Heart right ventricle (tissue), 16 donors: Measurements from ENCODE around the gene DTNB. TPM values are rescaled to one million over a fixed set of nuclear protein-coding genes. Genes with fewer than 3 reads are reported as not detected.

ENCODE experiments used
- ATAC-seq, 8 donors: fragments of 200-7000 bp; cut with Tn5 transposase; one replicate each; pipeline ENCODE4 v1.9.1; 2020; ENCODE audit warnings: mild to moderate bottlenecking in 8 of 8, moderate library complexity in 8 of 8, moderate number of reproducible peaks in 1 of 8
- DNase-seq, 2 donors: peaks; one replicate each; pipeline ENCODE4 v3.0.0-alpha.2; 2020
- H3K27ac ChIP-seq, 10 donors: fragments of 200-600 bp; sonication (generic) in 2 of 10; one replicate each; pipeline versions ENCODE4 v1.5.0 to v1.8.0; 2020 to 2022; ENCODE audit warnings: mild to moderate bottlenecking in 3 of 10
- H3K27me3 ChIP-seq, 7 donors: fragments of 200-600 bp; one replicate each; pipeline ENCODE4 v1.8.0; 2021 to 2022; ENCODE audit warnings: mild to moderate bottlenecking in 2 of 7
- H3K36me3 ChIP-seq, 9 donors: fragments of 200-600 bp; sonication (generic) in 1 of 9; one replicate each; pipeline versions ENCODE4 v1.5.0 to v1.8.0; 2020 to 2022; ENCODE audit warnings: mild to moderate bottlenecking in 2 of 9
- H3K4me1 ChIP-seq, 9 donors: fragments of 200-600 bp; sonication (generic) in 1 of 9; one replicate each; pipeline versions ENCODE4 v1.5.0 to v1.8.0; 2020 to 2022; ENCODE audit warnings: mild to moderate bottlenecking in 4 of 9
- H3K4me3 ChIP-seq, 10 donors: fragments of 200-600 bp; sonication (generic) in 2 of 10; one replicate each; pipeline versions ENCODE4 v1.5.0 to v1.8.0; 2020 to 2022; ENCODE audit warnings: mild to moderate bottlenecking in 7 of 10, moderate library complexity in 2 of 10
- H3K9me3 ChIP-seq, 11 donors: fragments of 200-600 bp in 10 of 11; sonication (generic) in 2 of 11; one replicate each; pipeline versions ENCODE4 v1.5.0 to v1.8.0; 2013 to 2022; ENCODE audit warnings: mild to moderate bottlenecking in 2 of 11, control low read depth in 1 of 11, moderate library complexity in 1 of 11
- CTCF ChIP-seq, 9 donors: fragments of 200-600 bp; sonication (generic) in 2 of 9; IDR thresholded peaks; one replicate each; pipeline versions ENCODE4 v1.5.0 to v1.8.0; 2021 to 2022; ENCODE audit warnings: antibody characterized with exemption in 9 of 9, mild to moderate bottlenecking in 5 of 9, moderate library complexity in 1 of 9
- WGBS, 2 donors: extraction: QIAGEN DNeasy Blood & Tissue Kit; methylation state at CpG; one replicate each; pipeline ENCODE4 v1.1.7; 2013; ENCODE audit warnings: inconsistent platforms in 1 of 2; 5-methylcytosine and 5-hydroxymethylcytosine counted together
- intact Hi-C, 10 donors: fragments of 100-400 bp; cut with DNase I; formaldehyde crosslinking; loops; one replicate each; pipeline versions ENCODE4 v1.11.1 to v1.14.2; 2022
- polyA plus RNA-seq, 2 donors: library from polyadenylated mRNA; stranded (reverse); fragments of 200-250 nt; gene quantifications; one replicate each; pipeline ENCODE4 v1.2.3, GENCODE V29; 2013
- total RNA-seq, 10 donors: library from RNA; stranded (reverse); fragmentation: NEBNext Ultra II Directional in 3 of 10; extraction: Animal tissue kit (Norgen Biotek cat#: 25700) in 3 of 10; gene quantifications; one replicate each; pipeline versions ENCODE4 v1.2.1 to v1.2.4, GENCODE V29; 2021 to 2023
- donor health status: Arrhythmogenic right ventricular cardiomyopathy.
- donor health status: ischemic (EF 13 %, LVEDD 7.1; RV severe dilation, severe dysfunction).
- donor health status: healthy with polysubstance abuse.
- donor health status: DM: no; HTN: yes; CAD: no.
- donor health status: DM: no; HTN: no; CAD: no.
- donor health status: ischemic (EF 25% LVEDD 6.9; RV normal size, moderate dysfunction).
- donor health status: ischemic (EF 25% LVEDD 5.7; RV mildly dilated, moderate dysfunction).
- donor health status: healthy.
- donor health status: DM: yes; HTN: yes; CAD: no.
- donor health status: Ischemic cardiomyopathy.
- donor health status: ischemic (EF 35%, LVEDD 5.7; RV mildly dilated, moderate dysfunction).
- donor health status: nonischemic (EF 11% LVEDD 7.7; RV severe dilation, severe dysfunction).
- donor health status: DM: yes; HTN: yes; CAD: no.
- donor health status: PGD.
- donor health status: ischemic (EF 29% LVEDD 5.4; RV normal size, mild dysfunction).
- donor health status: nonischemic (EF 23%, LVEDD 6.1; RV moderate dilation, normal function).

The DTNB gene
- total and polyA plus RNA-seq, 12 donors = 2.8 to 11.3 (median 7.8) TPM

GRCh38 chr2:25590921-25591505, 82.4 kb downstream of the DTNB start:
- Histone ChIP-seq H3K4me1 (peaks cover 0 to 36% (median 0%) of the 10 kb centered on the region in 9 donors), H3K27ac (no peak overlapping the region), H3K4me3 (no peak overlapping the region), H3K36me3 (no peaks in the 10 kb centered on the region), H3K9me3 (no peaks in the 10 kb centered on the region), H3K27me3 (no peaks in the 10 kb centered on the region)
- ATAC-seq (peak in 1 of 8 donors; percentile 22), DNase-seq (no peak)
- intact Hi-C loops = no loop called here
- no peak for TF ChIP-seq CTCF (IDR thresholded peaks at IDR 0.05)
- 87 to 88% methylated on average over 15 of the region's 15 CpGs for WGBS, 2 donors

- intact Hi-C loops = no loop called here
- no peaks in the 10 kb centered on the region for H3K36me3 ChIP-seq
- TF ChIP-seq CTCF (IDR thresholded peaks at IDR 0.05) = no peak
- ATAC-seq = no peak
- H3K27ac ChIP-seq = no peak overlapping the region
- peaks cover 0 to 36% (median 0%) of the 10 kb centered on the region in 9 donors for H3K4me1 ChIP-seq
- DNase-seq = no peak
- 95 to 97% methylated on average over 13 of the region's 13 CpGs for WGBS, 2 donors
- H3K9me3 ChIP-seq = no peaks in the 10 kb centered on the region
- H3K4me3 ChIP-seq = no peak overlapping the region
- H3K27me3 ChIP-seq = no peaks in the 10 kb centered on the region
Observed at GRCh38 chr2:25589676-25590205, 83.6 kb downstream of the DTNB start.

- ATAC-seq (no peak), DNase-seq (no peak)
- H3K36me3 ChIP-seq = no peaks in the 10 kb centered on the region
- intact Hi-C loops = no loop called here
- 97 to 98% methylated on average over 4 of the region's 4 CpGs for WGBS, 2 donors
- no peak overlapping the region for H3K4me3 ChIP-seq
- H3K27me3 ChIP-seq = no peaks in the 10 kb centered on the region
- H3K9me3 ChIP-seq = no peaks in the 10 kb centered on the region
- peaks cover 0 to 36% (median 0%) of the 10 kb centered on the region in 9 donors for H3K4me1 ChIP-seq
- H3K27ac ChIP-seq = no peak overlapping the region
- no peak for TF ChIP-seq CTCF (IDR thresholded peaks at IDR 0.05)
Observed at GRCh38 chr2:25588576-25588975, 84.8 kb downstream of the DTNB start.

GRCh38 chr2:25587361-25587760, 86.0 kb downstream of the DTNB start:
- no peak overlapping the region for H3K27ac ChIP-seq
- H3K4me1 ChIP-seq = peaks cover 0 to 35% (median 0%) of the 10 kb centered on the region in 9 donors
- DNase-seq (no peak), ATAC-seq (peak in 1 of 8 donors; percentile 37)
- intact Hi-C loops = no loop called here
- H3K4me3 ChIP-seq = no peak overlapping the region
- H3K36me3 ChIP-seq = no peaks in the 10 kb centered on the region
- no peak for TF ChIP-seq CTCF (IDR thresholded peaks at IDR 0.05)
- WGBS, 2 donors = 81 to 89% methylated on average over 4 of the region's 4 CpGs
- no peaks in the 10 kb centered on the region for H3K27me3 ChIP-seq
- H3K9me3 ChIP-seq = no peaks in the 10 kb centered on the region
